ENCODE measurements around the gene PHACTR1. TPM values are rescaled to one million over a fixed set of nuclear protein-coding genes. Genes with fewer than 3 reads are reported as not detected.

The PHACTR1 gene
- polyA plus RNA-seq, 3 donors = 6.1 to 26.9 (median 7.6) TPM

- no CpG with 5 or more reads among the region's 1 CpG for WGBS (ENCODE audit: insufficient coverage)
Measured at GRCh38 chr6:13311155-13311554, 594.6 kb downstream of the PHACTR1 start.

DNA sequence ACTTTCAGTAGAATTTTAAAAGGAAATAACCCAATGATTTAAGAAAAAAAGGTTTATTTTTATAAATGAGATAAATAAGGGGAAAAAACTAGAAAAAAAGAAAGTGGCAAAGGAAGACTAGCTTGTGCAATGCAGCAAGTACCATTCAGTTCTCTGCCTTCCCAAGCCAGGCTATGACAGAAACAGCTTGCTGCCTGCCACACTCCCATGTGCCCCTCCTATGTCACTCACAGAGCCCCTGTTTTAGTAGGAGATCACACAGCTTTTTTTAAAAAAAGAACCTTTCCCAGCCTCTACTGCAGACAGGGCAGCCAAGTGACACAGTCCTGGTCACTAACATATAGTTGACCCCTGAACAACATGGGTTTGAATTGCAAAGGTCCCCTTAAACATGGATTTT, 598.2 kb downstream of the PHACTR1 start:
- H3K9ac ChIP-seq (ENCODE audit: insufficient read depth, low read length, poor library complexity, severe bottlenecking) = no peak overlapping the region
- no peaks in the 10 kb centered on the region for H3K4me1 ChIP-seq (ENCODE audit: control insufficient read depth in 1 of 2, insufficient read depth in 2 of 2, low read length in 2 of 2)
- intact Hi-C loops (cut with micrococcal nuclease) = no loop called here
- no peak for DNase-seq
- H3K27me3 ChIP-seq (ENCODE audit: control insufficient read depth in 2 of 2, insufficient read depth in 2 of 2, low read length in 2 of 2) = no peaks in the 10 kb centered on the region
- no peaks in the 10 kb centered on the region for H3K79me2 ChIP-seq (ENCODE audit: insufficient read depth, low read length)
- H3K4me2 ChIP-seq (replicated peaks; ENCODE audit: extremely low read depth, low read length, poor library complexity, severe bottlenecking) = no peak overlapping the region
- Mint-ChIP-seq H3K27ac (peak overlapping the region in 2 of 7 donors; percentile 19 to 28), H3K9me3 (no peaks in the 10 kb centered on the region), H3K4me1 (no peaks in the 10 kb centered on the region), H3K36me3 (peaks cover 77 to 82% of the 10 kb centered on the region in 2 donors), H3K4me3 (no peak overlapping the region), H3K27me3 (ENCODE audit: low read depth in 3 of 3) (no peaks in the 10 kb centered on the region)
- TF ChIP-seq CTCF (IDR thresholded peaks at IDR 0.05) = no peak
- H3K36me3 ChIP-seq (replicated peaks in 1 of 2; ENCODE audit: control insufficient read depth in 1 of 2, insufficient read depth in 2 of 2, low read length in 2 of 2) = peaks cover 56 to 81% of the 10 kb centered on the region in 2 donors
- no peak overlapping the region for H3K4me3 ChIP-seq (replicated peaks in 1 of 3; ENCODE audit: low read depth in 2 of 3, low read length in 3 of 3)
- no peaks in the 10 kb centered on the region for H4K20me1 ChIP-seq (ENCODE audit: insufficient read depth, low read length)
- H3K27ac ChIP-seq (ENCODE audit: low read depth in 1 of 2, low read length in 2 of 2) = no peak overlapping the region
- no peaks in the 10 kb centered on the region for H3K9me3 ChIP-seq (replicated peaks in 1 of 2; ENCODE audit: control insufficient read depth in 1 of 2, insufficient read depth in 1 of 2, low read length in 2 of 2)
- H2AFZ ChIP-seq (ENCODE audit: insufficient read depth, low read depth, low read length, poor library complexity, severe bottlenecking) = no peak overlapping the region

More at GRCh38 chr6:13311155-13311554, 594.6 kb downstream of the PHACTR1 start:
- Histone ChIP-seq H4K20me1 (ENCODE audit: insufficient read depth, low read length) (no peaks in the 10 kb centered on the region), H3K4me3 (replicated peaks in 1 of 3; ENCODE audit: low read depth in 2 of 3, low read length in 3 of 3) (no peak overlapping the region), H3K27ac (ENCODE audit: low read depth in 1 of 2, low read length in 2 of 2) (no peak overlapping the region), H2AFZ (ENCODE audit: insufficient read depth, low read depth, low read length, poor library complexity, severe bottlenecking) (no peak overlapping the region), H3K27me3 (ENCODE audit: control insufficient read depth in 2 of 2, insufficient read depth in 2 of 2, low read length in 2 of 2) (no peaks in the 10 kb centered on the region), H3K79me2 (ENCODE audit: insufficient read depth, low read length) (no peaks in the 10 kb centered on the region), H3K4me1 (ENCODE audit: control insufficient read depth in 1 of 2, insufficient read depth in 2 of 2, low read length in 2 of 2) (peaks cover 16 to 19% of the 10 kb centered on the region in 2 donors), H3K4me2 (replicated peaks; ENCODE audit: extremely low read depth, low read length, poor library complexity, severe bottlenecking) (no peak overlapping the region), H3K9ac (ENCODE audit: insufficient read depth, low read length, poor library complexity, severe bottlenecking) (no peak overlapping the region), H3K36me3 (replicated peaks in 1 of 2; ENCODE audit: control insufficient read depth in 1 of 2, insufficient read depth in 2 of 2, low read length in 2 of 2) (peaks cover 31 to 45% of the 10 kb centered on the region in 2 donors), H3K9me3 (replicated peaks in 1 of 2; ENCODE audit: control insufficient read depth in 1 of 2, insufficient read depth in 1 of 2, low read length in 2 of 2) (no peaks in the 10 kb centered on the region)
- Mint-ChIP-seq H3K4me1 (peaks cover 20% of the 10 kb centered on the region), H3K27me3 (ENCODE audit: low read depth in 3 of 3) (peaks cover 0 to 2% (median 0%) of the 10 kb centered on the region in 3 donors), H3K9me3 (no peaks in the 10 kb centered on the region), H3K27ac (no peak overlapping the region), H3K36me3 (peaks cover 64 to 73% of the 10 kb centered on the region in 2 donors), H3K4me3 (no peak overlapping the region)
- intact Hi-C loops (cut with micrococcal nuclease) = no loop called here
- no peak for TF ChIP-seq CTCF (IDR thresholded peaks at IDR 0.05)
- no peak for DNase-seq

Measured in CD14-positive monocyte (primary cell).